Karpas-422 (cell line): ENCODE results near the gene FGFR3. TPM values are rescaled to one million over a fixed set of nuclear protein-coding genes. Genes with fewer than 3 reads are reported as not detected.

ENCODE experiments used
- DNase-seq: peaks from one replicate; pipeline ENCODE4 v3.0.0-alpha.2; 2015
- H2AFZ ChIP-seq: fragments of 200-600 bp; sonication (generic); 2 replicates; pipeline ENCODE4 v1.6.1; 2014; ENCODE audit warnings: antibody characterized with exemption, low read length, mixed read lengths
- H3K27ac ChIP-seq: fragments of 200-600 bp; sonication (generic); 2 replicates; pipeline ENCODE4 v1.5.1; 2014; ENCODE audit warnings: mild to moderate bottlenecking, low read length, moderate library complexity
- H3K27me3 ChIP-seq: fragments of 200-600 bp; sonication (generic); 2 replicates; pipeline ENCODE4 v1.6.1; 2014; ENCODE audit warnings: low read length, mixed read lengths
- H3K36me3 ChIP-seq: fragments of 200-600 bp; sonication (generic); 2 replicates; pipeline ENCODE4 v1.6.1; 2014; ENCODE audit warnings: low read length, mixed read lengths; ENCODE audit not compliant: insufficient read depth
- H3K4me1 ChIP-seq: fragments of 200-600 bp; sonication (generic); 2 replicates; pipeline ENCODE4 v1.6.1; 2014; ENCODE audit warnings: mild to moderate bottlenecking, low read length, mixed read lengths
- H3K4me2 ChIP-seq: fragments of 200-600 bp; sonication (generic); 2 replicates; pipeline ENCODE4 v1.6.1; 2014; ENCODE audit warnings: low read length, low read depth, mild to moderate bottlenecking; ENCODE audit not compliant: poor library complexity, severe bottlenecking
- H3K4me3 ChIP-seq: fragments of 200-600 bp; sonication (generic); 2 replicates; pipeline ENCODE4 v1.5.1; 2014; ENCODE audit warnings: mild to moderate bottlenecking, antibody characterized with exemption, low read length, mixed read lengths
- H3K79me2 ChIP-seq: fragments of 200-600 bp; sonication (generic); 2 replicates; pipeline ENCODE4 v1.6.1; 2014; ENCODE audit warnings: mild to moderate bottlenecking, low read length, mixed read lengths
- H3K9ac ChIP-seq: fragments of 200-600 bp; sonication (generic); 2 replicates; pipeline ENCODE4 v1.6.0; 2014; ENCODE audit warnings: low read length
- H3K9me2 ChIP-seq: fragments of 200-600 bp; sonication (generic), shearing (Covaris generic); replicated peaks from 2 replicates; pipeline ENCODE4 v1.6.0; 2014; ENCODE audit warnings: mild to moderate bottlenecking, low read length, moderate library complexity; ENCODE audit not compliant: insufficient read depth
- H3K9me3 ChIP-seq: fragments of 300-700, 200-600 bp; sonication (generic); 2 replicates; pipeline ENCODE4 v1.6.1; 2014; ENCODE audit warnings: low read length, mixed read lengths
- H4K20me1 ChIP-seq: fragments of 200-600 bp; sonication (generic); 2 replicates; pipeline ENCODE4 v1.6.1; 2014; ENCODE audit warnings: mild to moderate bottlenecking, antibody characterized with exemption, low read length, low read depth; ENCODE audit not compliant: insufficient read depth
- total RNA-seq: library from RNA; depleted of rRNA; stranded (reverse); fragments of >200 nt; shearing (Covaris generic); gene quantifications from 2 replicates; pipeline ENCODE4 v1.2.3, GENCODE V29; 2014; ENCODE audit warnings: low replicate concordance

Gene FGFR3
- total RNA-seq, 1 experiment from 2014 or later = not detected

DNA sequence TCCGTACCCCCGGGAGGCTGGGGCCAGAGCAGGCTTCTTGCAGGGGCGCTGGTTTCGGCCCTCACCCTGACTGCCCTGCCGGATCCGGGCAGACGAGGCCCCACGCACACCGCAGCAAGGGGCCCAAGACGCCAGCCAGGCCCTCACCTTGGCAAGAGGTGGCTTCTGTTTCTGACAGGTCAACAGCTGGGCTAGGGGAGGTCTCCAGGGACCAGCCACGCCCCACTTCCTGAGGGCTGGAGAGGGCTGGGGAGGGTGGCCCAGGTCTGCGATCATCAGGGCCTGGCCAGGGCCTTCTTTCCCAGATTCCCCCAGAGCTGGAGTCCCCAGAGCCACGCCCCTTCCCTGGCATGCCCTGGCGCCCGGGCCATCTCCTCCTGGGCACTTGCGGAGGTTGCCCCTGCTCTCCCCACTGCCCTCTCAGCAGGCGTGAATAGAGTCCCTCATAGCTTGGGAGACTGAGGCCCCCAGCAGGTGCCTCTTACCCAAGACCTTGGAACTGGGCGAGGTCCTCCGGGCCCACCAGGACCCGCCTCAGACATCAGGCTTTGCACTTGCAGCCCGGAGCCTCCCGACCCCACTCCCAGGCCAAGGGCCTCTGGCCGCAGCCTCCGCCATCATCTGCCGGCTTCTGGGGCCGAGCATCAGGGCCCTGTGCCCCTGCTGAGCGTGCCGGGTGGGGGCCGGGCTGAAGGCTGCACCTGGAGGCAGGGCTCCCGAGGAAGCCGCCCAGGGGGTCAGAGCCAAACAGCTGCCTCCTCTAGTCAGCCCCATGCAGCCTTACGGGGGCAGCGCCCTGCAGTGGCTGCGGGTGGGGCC is 6.3 kb upstream of the FGFR3 start:
- Histone ChIP-seq H2AFZ (no peak overlapping the region), H3K27ac (no peak overlapping the region), H3K4me3 (no peak overlapping the region), H3K9ac (no peak overlapping the region), H3K27me3 (no peaks in the 10 kb centered on the region), H3K4me2 (no peak overlapping the region), H3K36me3 (no peaks in the 10 kb centered on the region), H3K9me3 (no peaks in the 10 kb centered on the region), H4K20me1 (no peaks in the 10 kb centered on the region; the same call in 1 of the 2 replicates), H3K79me2 (no peaks in the 10 kb centered on the region), H3K4me1 (peaks cover 7% of the 10 kb centered on the region), H3K9me2 (no peaks in the 10 kb centered on the region)
- no peak for DNase-seq

DNA sequence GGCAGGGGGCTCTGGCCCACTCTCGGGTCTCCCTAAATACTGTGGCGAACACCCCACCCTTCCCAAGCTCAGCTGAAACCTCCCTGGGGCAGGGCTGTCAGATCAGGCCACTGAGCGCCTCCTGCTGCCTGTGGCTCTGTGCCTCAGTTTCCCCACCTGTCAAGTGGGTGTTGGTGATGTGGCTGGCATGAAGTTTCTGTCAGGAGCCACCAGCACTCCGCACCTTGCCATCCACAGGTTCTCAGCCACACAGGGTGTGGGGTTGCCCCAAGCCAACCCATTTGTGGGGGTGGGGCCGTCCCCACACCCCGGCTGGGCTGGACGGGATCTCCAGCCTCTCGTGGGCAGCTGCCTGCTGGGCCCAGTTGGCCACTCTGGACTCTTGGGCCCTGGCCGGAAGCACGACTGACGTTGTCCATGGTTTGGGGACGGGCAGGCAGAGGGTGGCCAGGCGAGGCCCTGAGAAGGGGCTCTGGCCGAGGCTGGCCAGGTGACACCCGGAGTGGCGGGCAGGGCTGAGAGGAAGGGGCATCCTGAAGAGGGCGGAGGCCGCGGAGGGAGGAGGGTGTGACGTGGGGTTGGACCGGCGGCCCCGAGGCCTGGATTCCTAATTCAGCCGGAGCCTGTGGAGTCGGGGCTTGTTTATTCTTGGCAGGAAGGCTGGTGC is 5.5 kb upstream of the FGFR3 start:
- no peak overlapping the region for H3K27ac ChIP-seq
- no peaks in the 10 kb centered on the region for H3K9me2 ChIP-seq
- H4K20me1 ChIP-seq = no peaks in the 10 kb centered on the region; the same call in 1 of the 2 replicates
- H3K36me3 ChIP-seq = no peaks in the 10 kb centered on the region
- no peak overlapping the region for H3K4me2 ChIP-seq
- no peak overlapping the region for H3K9ac ChIP-seq
- no peak for DNase-seq
- H3K4me1 ChIP-seq = peaks cover 7% of the 10 kb centered on the region
- H3K4me3 ChIP-seq = no peak overlapping the region
- no peaks in the 10 kb centered on the region for H3K27me3 ChIP-seq
- H2AFZ ChIP-seq = no peak overlapping the region
- no peaks in the 10 kb centered on the region for H3K9me3 ChIP-seq
- no peaks in the 10 kb centered on the region for H3K79me2 ChIP-seq

DNA sequence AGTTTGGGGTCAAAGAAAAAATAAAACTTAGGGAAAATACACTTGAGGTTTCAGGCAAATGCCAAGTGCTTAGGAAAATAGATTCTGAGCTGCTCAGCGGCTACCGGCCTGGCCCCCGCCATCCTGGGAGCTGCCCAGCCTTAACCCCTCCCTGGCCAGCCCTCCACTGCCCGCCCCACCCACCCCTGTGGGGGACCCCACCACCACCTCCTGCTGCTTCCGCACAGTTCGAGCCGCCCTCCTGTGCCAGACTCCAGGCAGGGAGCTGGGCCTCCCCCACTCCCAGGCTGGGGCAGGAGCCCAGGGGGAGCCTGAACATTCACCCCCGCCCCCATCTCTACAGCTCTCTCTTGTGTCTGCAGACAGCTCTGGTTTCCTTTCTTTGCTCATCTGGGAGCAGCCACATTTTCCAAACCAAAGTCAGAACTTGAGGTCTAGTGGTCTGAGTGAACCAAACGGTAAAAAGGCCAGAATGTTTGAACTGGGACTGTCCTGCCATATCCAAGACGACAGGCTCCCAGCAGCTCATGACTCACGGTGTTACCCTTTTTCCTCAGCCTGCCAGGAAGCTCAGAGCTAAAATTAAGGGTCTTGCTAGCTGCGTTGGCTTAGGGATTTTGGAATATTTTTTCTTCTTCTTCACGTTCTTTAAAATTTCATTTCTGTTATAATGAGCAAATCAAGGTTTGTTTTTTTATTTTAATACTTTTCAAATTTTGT is 4.7 kb upstream of the FGFR3 start:
- Histone ChIP-seq H3K4me2 (no peak overlapping the region), H3K9ac (no peak overlapping the region)

DNA sequence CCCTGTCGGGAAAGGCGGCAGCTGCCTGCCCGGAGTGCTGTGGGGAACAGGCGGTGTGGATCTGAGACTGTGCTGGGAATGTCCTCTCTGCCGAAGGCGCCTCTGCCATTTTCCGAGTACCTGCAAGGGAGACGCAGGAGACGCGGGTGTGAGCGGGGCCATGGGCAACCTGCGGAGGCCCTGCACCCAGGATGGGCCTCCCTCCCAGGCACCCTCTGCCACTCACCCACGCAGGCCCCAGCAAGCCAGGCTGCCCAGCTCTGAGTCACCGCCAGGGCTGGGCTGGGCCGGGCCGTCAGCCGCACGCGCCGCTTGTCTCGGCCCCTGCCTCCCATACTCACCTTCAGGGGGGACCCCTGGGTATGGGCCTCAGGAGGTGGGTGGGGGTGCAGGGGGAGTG is 3.5 kb upstream of the FGFR3 start:
- Histone ChIP-seq H3K9me3 (no peaks in the 10 kb centered on the region), H2AFZ (no peak overlapping the region), H3K4me3 (no peak overlapping the region), H3K27me3 (no peaks in the 10 kb centered on the region), H3K27ac (no peak overlapping the region), H3K36me3 (no peaks in the 10 kb centered on the region), H3K4me1 (no peaks in the 10 kb centered on the region; the same call in none of the 2 replicates), H3K9me2 (no peaks in the 10 kb centered on the region), H3K4me2 (no peak overlapping the region), H3K79me2 (no peaks in the 10 kb centered on the region), H4K20me1 (no peaks in the 10 kb centered on the region; the same call in 1 of the 2 replicates), H3K9ac (no peak overlapping the region)
- no peak for DNase-seq

More for the DNA sequence above, 4.7 kb upstream of the FGFR3 start:
- DNase-seq = no peak
- Histone ChIP-seq H3K36me3 (no peaks in the 10 kb centered on the region), H3K4me3 (no peak overlapping the region), H3K4me1 (peaks cover 7% of the 10 kb centered on the region), H3K79me2 (no peaks in the 10 kb centered on the region), H3K9me3 (no peaks in the 10 kb centered on the region), H3K27ac (no peak overlapping the region), H3K9me2 (no peaks in the 10 kb centered on the region), H4K20me1 (no peaks in the 10 kb centered on the region; the same call in 1 of the 2 replicates), H3K27me3 (no peaks in the 10 kb centered on the region), H2AFZ (no peak overlapping the region)

DNA sequence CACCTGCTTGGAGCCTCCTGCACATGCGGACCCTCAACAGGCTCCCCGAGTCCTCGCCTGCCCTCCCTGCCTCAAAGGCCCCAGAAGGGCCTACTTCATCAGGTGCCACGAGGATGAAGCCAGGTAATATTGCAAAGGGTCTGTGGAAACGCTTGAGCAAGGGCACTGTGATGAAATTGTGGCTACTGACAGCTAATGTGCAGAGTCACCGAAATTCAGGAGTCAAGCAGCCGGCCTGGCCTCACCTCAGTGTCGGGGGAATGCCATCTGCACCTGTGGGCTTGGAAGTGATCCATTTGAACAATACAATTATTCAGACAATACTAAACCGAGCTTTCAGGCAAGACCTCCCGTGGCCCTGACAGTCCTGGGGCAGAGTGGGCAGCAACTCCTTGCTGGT is 3.1 kb upstream of the FGFR3 start:
- H3K4me3 ChIP-seq = no peak overlapping the region
- no peak overlapping the region for H3K4me2 ChIP-seq
- H3K4me1 ChIP-seq = no peaks in the 10 kb centered on the region; the same call in 1 of the 2 replicates
- no peaks in the 10 kb centered on the region for H3K27me3 ChIP-seq
- no peak overlapping the region for H3K27ac ChIP-seq
- H3K9me3 ChIP-seq = no peaks in the 10 kb centered on the region
- no peaks in the 10 kb centered on the region for H3K36me3 ChIP-seq
- no peak for DNase-seq
- H3K79me2 ChIP-seq = no peaks in the 10 kb centered on the region
- no peaks in the 10 kb centered on the region for H3K9me2 ChIP-seq
- H4K20me1 ChIP-seq = no peaks in the 10 kb centered on the region; the same call in 1 of the 2 replicates
- H3K9ac ChIP-seq = no peak overlapping the region
- no peak overlapping the region for H2AFZ ChIP-seq

DNA sequence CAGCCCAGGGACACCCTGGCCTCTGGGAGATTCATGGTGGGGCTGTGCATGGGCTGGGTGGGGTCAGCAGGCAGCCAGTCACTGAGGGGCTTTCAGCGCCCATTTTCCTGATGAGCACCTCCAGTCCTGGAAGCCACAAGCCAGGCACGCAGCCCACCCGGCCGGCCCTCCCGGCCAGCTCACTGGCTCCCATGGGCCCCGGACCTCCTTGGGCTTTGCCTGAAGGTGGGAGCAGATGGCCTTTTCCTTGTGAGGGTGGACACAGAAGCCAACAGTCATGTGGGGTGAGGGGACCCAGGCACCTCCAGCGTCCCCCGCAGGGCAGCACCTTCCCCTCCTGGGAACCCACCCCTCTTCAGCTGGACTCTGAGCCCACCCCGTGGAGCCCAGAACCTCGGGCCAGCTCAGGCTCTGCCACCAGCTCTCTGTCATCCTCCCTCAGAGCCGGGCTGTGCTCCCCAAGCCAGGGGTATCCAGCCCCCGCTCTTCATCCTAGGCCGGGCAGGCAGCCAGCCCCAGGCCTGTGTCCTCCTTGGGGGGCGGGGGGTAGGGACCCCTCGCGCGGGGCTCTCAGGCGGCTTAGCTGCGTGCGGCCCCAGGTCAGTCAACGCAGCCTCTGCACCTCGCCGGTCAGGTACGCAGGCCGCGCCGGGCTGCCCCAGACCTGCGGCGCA is 798 bp upstream of the FGFR3 start:
- Histone ChIP-seq H3K4me3 (no peak overlapping the region), H3K27ac (no peak overlapping the region), H3K4me2 (no peak overlapping the region), H3K9me2 (no peaks in the 10 kb centered on the region), H2AFZ (no peak overlapping the region), H3K4me1 (no peaks in the 10 kb centered on the region; the same call in 1 of the 2 replicates), H3K79me2 (no peaks in the 10 kb centered on the region), H3K27me3 (no peaks in the 10 kb centered on the region), H3K36me3 (no peaks in the 10 kb centered on the region), H3K9me3 (no peaks in the 10 kb centered on the region), H3K9ac (no peak overlapping the region), H4K20me1 (no peaks in the 10 kb centered on the region; the same call in 1 of the 2 replicates)
- DNase-seq = no peak

DNA sequence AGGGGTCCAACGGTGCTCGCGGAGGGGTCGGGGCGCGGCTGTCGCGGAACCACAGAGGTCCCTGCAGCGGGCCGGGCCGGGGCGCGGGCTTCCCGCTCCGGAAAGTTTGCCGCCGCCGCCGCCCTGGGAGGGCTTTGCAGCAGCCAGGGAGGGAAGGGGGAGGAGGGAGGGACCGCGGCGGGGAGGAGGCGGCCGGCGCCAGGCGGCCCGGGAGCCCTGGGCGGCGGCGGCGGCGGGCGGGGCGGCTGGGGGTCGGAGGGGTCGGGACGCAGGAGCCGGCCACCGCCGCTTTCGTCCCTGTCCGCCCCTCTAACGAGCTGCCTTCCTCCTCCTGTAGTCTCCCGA is 375 bp downstream of the FGFR3 start:
- H3K79me2 ChIP-seq = no peaks in the 10 kb centered on the region
- no peak overlapping the region for H2AFZ ChIP-seq
- H3K9me3 ChIP-seq = no peaks in the 10 kb centered on the region
- H3K36me3 ChIP-seq = no peaks in the 10 kb centered on the region
- H3K27ac ChIP-seq = no peak overlapping the region
- no peak overlapping the region for H3K9ac ChIP-seq
- DNase-seq = peak; percentile 66
- H3K4me3 ChIP-seq = peak overlapping the region; percentile 50; the same call in 1 of the 2 replicates
- H3K4me2 ChIP-seq = peak overlapping the region; percentile 48
- no peaks in the 10 kb centered on the region for H4K20me1 ChIP-seq
- H3K9me2 ChIP-seq = no peaks in the 10 kb centered on the region
- H3K27me3 ChIP-seq = no peaks in the 10 kb centered on the region
- no peaks in the 10 kb centered on the region; the same call in 1 of the 2 replicates for H3K4me1 ChIP-seq
